NCI-H2081 (cell line): Measurements from ENCODE around the gene EFCAB14.
A peak's percentile ranks its signal among the peaks of the same experiment; 100 is the strongest.
"Not testable (repeated sequence)": the region's sequence is repeated elsewhere in the genome, so short reads cannot be mapped to it uniquely, and the experiment has no call there.

ENCODE experiments used
- DNase-seq, 2 experiments: peaks; one replicate each; lab custom pipeline; 2025; lab: John Stamatoyannopoulos, UW

The EFCAB14 gene

GRCh38 chr1:46684670-46685069, 34.2 kb downstream of the EFCAB14 start:
- no peak for DNase-seq

GRCh38 chr1:46682064-46682463, 36.9 kb downstream of the EFCAB14 start:
- no peak for DNase-seq

- no peak for DNase-seq
These were observed 37.4 kb downstream of the EFCAB14 start for GRCh38 chr1:46681333-46682034.

- no peak for DNase-seq
These were observed 38.9 kb downstream of the EFCAB14 start for GRCh38 chr1:46679789-46680573.

- no peak for DNase-seq
These were observed 41.6 kb downstream of the EFCAB14 start for GRCh38 chr1:46677339-46677738.

- no peak for DNase-seq
These were observed 42.4 kb downstream of the EFCAB14 start for GRCh38 chr1:46676531-46676930.

- DNase-seq: no peak
These were observed 43.2 kb downstream of the EFCAB14 start for GRCh38 chr1:46675549-46676314.

- DNase-seq: no peak
These were observed 45.1 kb downstream of the EFCAB14 start for GRCh38 chr1:46673749-46674182.

- no peak for DNase-seq
These were observed 46.2 kb downstream of the EFCAB14 start for GRCh38 chr1:46672696-46673095.

GRCh38 chr1:46671554-46671953, 47.4 kb downstream of the EFCAB14 start, which contains the start of gene TEX38:
Gene TEX38, plus strand, starts transcription at chr1:46671854. Its CDS starts 81 bp downstream, at chr1:46671935.
- DNase-seq: no peak

- no peak for DNase-seq
These were observed 48.8 kb downstream of the EFCAB14 start for GRCh38 chr1:46670134-46670533.

GRCh38 chr1:46667782-46668760, 50.8 kb downstream of the EFCAB14 start, which contains the start of gene ATPAF1:
Gene ATPAF1, minus strand, starts transcription at chr1:46668364. Its CDS starts 42 bp downstream, at chr1:46668322.
- DNase-seq: peak; percentile 83 to 86

- no peak for DNase-seq
These were observed 52.9 kb downstream of the EFCAB14 start for GRCh38 chr1:46665983-46666382.

GRCh38 chr1:46662919-46663318, 56.0 kb downstream of the EFCAB14 start:
- DNase-seq: not testable (repeated sequence)

GRCh38 chr1:46660116-46660515, 58.8 kb downstream of the EFCAB14 start:
- not testable (repeated sequence) for DNase-seq

GRCh38 chr1:46659307-46659870, 59.5 kb downstream of the EFCAB14 start:
- no peak for DNase-seq

GRCh38 chr1:46657775-46658174, 61.1 kb downstream of the EFCAB14 start:
- DNase-seq: no peak

GRCh38 chr1:46656643-46657042, 62.3 kb downstream of the EFCAB14 start:
- peak; percentile 26 to 72 for DNase-seq

- no peak for DNase-seq
These were observed 63.1 kb downstream of the EFCAB14 start for GRCh38 chr1:46655848-46656247.

GRCh38 chr1:46654698-46655097, 64.2 kb downstream of the EFCAB14 start:
- DNase-seq: not testable (repeated sequence)

GRCh38 chr1:46654012-46654411, 64.9 kb downstream of the EFCAB14 start:
- DNase-seq: no peak
